GM19324 (cell line): ENCODE results near the gene TBX10.

Experiments
- ATAC-seq: cut with Tn5 transposase; IDR thresholded peaks from one replicate; pipeline ENCODE4 v1.9.1; 2021; ENCODE audit warnings: mild to moderate bottlenecking, moderate library complexity; ENCODE audit not compliant: unreplicated experiment, low FRiP score

Gene TBX10

GRCh38 chr11:67617243-67617953 is 22.2 kb downstream of the TBX10 start:
- no peak for ATAC-seq

- no peak for ATAC-seq
These were observed 22.9 kb downstream of the TBX10 start for GRCh38 chr11:67616431-67617242.

- no peak for ATAC-seq
These were observed 23.7 kb downstream of the TBX10 start for GRCh38 chr11:67615728-67616430.

- ATAC-seq: no peak
These were observed 24.5 kb downstream of the TBX10 start for GRCh38 chr11:67614730-67615714.

GRCh38 chr11:67613960-67614715 is 25.4 kb downstream of the TBX10 start:
- peak; percentile 68 for ATAC-seq

- ATAC-seq: no peak
These were observed 26.1 kb downstream of the TBX10 start for GRCh38 chr11:67613313-67613959.

GRCh38 chr11:67612751-67613150 is 26.8 kb downstream of the TBX10 start:
- ATAC-seq: no peak

GRCh38 chr11:67611704-67612587 is 27.6 kb downstream of the TBX10 start:
- no peak for ATAC-seq

GRCh38 chr11:67611165-67611564 is 28.4 kb downstream of the TBX10 start:
- no peak for ATAC-seq

- ATAC-seq: no peak
These were observed 29.2 kb downstream of the TBX10 start for GRCh38 chr11:67610302-67610868.

- no peak for ATAC-seq
These were observed 30.2 kb downstream of the TBX10 start for GRCh38 chr11:67609316-67609715.

- no peak for ATAC-seq
These were observed 31.1 kb downstream of the TBX10 start for GRCh38 chr11:67608486-67608885.

- no peak for ATAC-seq
These were observed 32.1 kb downstream of the TBX10 start for GRCh38 chr11:67607507-67607906.

- ATAC-seq: peak; percentile 95
These were observed 32.9 kb downstream of the TBX10 start, which contains the start of gene NDUFV1 for GRCh38 chr11:67606492-67607295. Gene NDUFV1 (plus strand): TSS chr11:67606936. CDS start chr11:67607005, 69 bp downstream.

GRCh38 chr11:67606093-67606491 is 33.5 kb downstream of the TBX10 start:
- ATAC-seq: no peak

- ATAC-seq: no peak
These were observed 34.1 kb downstream of the TBX10 start for GRCh38 chr11:67605231-67606011.
